ENCODE data around the gene PIWIL4. TPM values are rescaled to one million over a fixed set of nuclear protein-coding genes. Genes with fewer than 3 reads are reported as not detected.

Gene PIWIL4
- total and polyA plus RNA-seq, 9 of the 15 experiments (the other 6 are each of a cell fraction or from before 2014, with no cell fraction given) = 6.3 to 17.0 (median 10.8) TPM

GRCh38 chr11:94669023-94669422, 101.9 kb downstream of the PIWIL4 start:
- Histone ChIP-seq H3K9me3 (replicated peaks; ENCODE audit: control insufficient read depth, insufficient read depth, low read depth, low read length) (no peaks in the 10 kb centered on the region), H4K20me1 (replicated peaks; ENCODE audit: control insufficient read depth, insufficient read depth, low read length) (no peaks in the 10 kb centered on the region), H3K79me2 (ENCODE audit: control insufficient read depth, insufficient read depth, low read length) (no peaks in the 10 kb centered on the region), H3K36me3 (ENCODE audit: control insufficient read depth, insufficient read depth, low read length) (no peaks in the 10 kb centered on the region), H3K4me2 (ENCODE audit: insufficient read depth, low read length) (no peak overlapping the region), H3K9ac (ENCODE audit: insufficient read depth in 1 of 2, low read depth in 2 of 2, low read length in 2 of 2) (no peak overlapping the region), H3K27ac (ENCODE audit: extremely low read depth, low read depth, low read length) (no peak overlapping the region), H3K9me1 (ENCODE audit: control insufficient read depth, insufficient read depth, low read length) (no peaks in the 10 kb centered on the region), H3K4me3 (no peak overlapping the region), H3K4me1 (replicated peaks in 1 of 2; ENCODE audit: control insufficient read depth in 2 of 2, insufficient read depth in 2 of 2, low read length in 2 of 2) (no peaks in the 10 kb centered on the region), H3K27me3 (ENCODE audit: control insufficient read depth in 2 of 2, insufficient read depth in 2 of 2, low read length in 2 of 2) (no peaks in the 10 kb centered on the region), H2AFZ (ENCODE audit: low read depth, low read length) (no peak overlapping the region; the same call in 1 of the 2 replicates)
- 16% methylated on average over 3 of the region's 4 CpGs for WGBS (ENCODE audit: insufficient coverage, low coverage, missing lambda C conversion rate)
- ChIA-PET POLR2A (interaction anchor here (1.1 kb wide), 1 partner anchor 11 kb away, joined by 3 read pairs; no protein-coding TSS in a partner anchor), CTCF (ENCODE audit: low intra/inter-chr PET ratio) (no interaction called here)
- no peak for FAIRE-seq
- no TSS peak for BruUV-seq (replicated peaks)
- in situ Hi-C loops (cut with MboI) (no loop called here), intact Hi-C loops (cut with micrococcal nuclease) (no loop called here)
- no peak for ATAC-seq
- no peak for DNase-seq (ENCODE audit: extremely low read depth in 1 of 4, low spot score in 3 of 4)
- TF ChIP-seq NFXL1 (CRISPR knock-in tag; IDR thresholded peaks at IDR 0.05) (no peak), ZNF518B (CRISPR knock-in tag; IDR thresholded peaks at IDR 0.05) (no peak), SMC3 (conservative IDR thresholded peaks at IDR 0.05; ENCODE audit: insufficient read depth, low read depth, low read length) (no peak), SRF (CRISPR knock-in tag; IDR thresholded peaks at IDR 0.05) (no peak), GTF2B (IDR thresholded peaks at IDR 0.05; ENCODE audit: extremely low read depth, insufficient read length) (no peak), NCOA4 (IDR thresholded peaks at IDR 0.05; ENCODE audit: partially characterized antibody) (no peak), DNMT1 (IDR thresholded peaks at IDR 0.05) (no peak), HNRNPUL1 (IDR thresholded peaks at IDR 0.05; ENCODE audit: low read length) (no peak), ZNF512 (tag; IDR thresholded peaks at IDR 0.05) (no peak), ZC3H4 (CRISPR knock-in tag; IDR thresholded peaks at IDR 0.05; ENCODE audit: borderline replicate concordance) (no peak), ZNF655 (CRISPR knock-in tag; IDR thresholded peaks at IDR 0.05) (no peak), CREBBP (IDR thresholded peaks at IDR 0.05; ENCODE audit: low read depth, low read length) (no peak), MCM3 (IDR thresholded peaks at IDR 0.05) (no peak), PPARD (CRISPR knock-in tag; IDR thresholded peaks at IDR 0.05) (no peak), TRIM25 (IDR thresholded peaks at IDR 0.05; ENCODE audit: borderline replicate concordance) (no peak)
